IMR-90 (cell line): ENCODE data around the gene LDAH. TPM values are rescaled to one million over a fixed set of nuclear protein-coding genes. Genes with fewer than 3 reads are reported as not detected.

Experiments used
- ATAC-seq: fragments of 200-7000 bp; cut with Tn5 transposase; 2 replicates; pipeline ENCODE4 v1.9.1; 2020; ENCODE audit warnings: low read depth, mild to moderate bottlenecking, moderate library complexity
- BruUV-seq: library from RNA; stranded (reverse); fragments of 400-500 nt; replicated peaks from 2 replicates; lab custom pipeline; 2021; lab: Mats Ljungman, UMichigan
- CTCF ChIA-PET: fragments of 300-600 bp; formaldehyde crosslinking; extraction: SDS; loops from one replicate; lab custom pipeline; 2021; ENCODE audit warnings: antibody characterized with exemption; lab: Yijun Ruan, JAX
- POLR2A ChIA-PET: fragments of 300-600 bp; sonication (Branson Sonifier 250); formaldehyde crosslinking; loops from one replicate; lab custom pipeline; 2022; ENCODE audit warnings: antibody characterized with exemption; ENCODE audit not compliant: unreplicated experiment; lab: Charles Lee
- DNase-seq: peaks from one replicate; pipeline ENCODE4 v3.0.0; 2013
- H2AFZ ChIP-seq: replicated peaks from 2 replicates; pipeline ENCODE3; 2013; ENCODE audit warnings: low read length, mild to moderate bottlenecking; ENCODE audit not compliant: poor library complexity
- H2AK5ac ChIP-seq: 2 replicates; pipeline ENCODE4 v1.6.1; 2013; ENCODE audit warnings: low read depth, low read length, inconsistent platforms
- H2AK9ac ChIP-seq: replicated peaks from 2 replicates; pipeline ENCODE3; 2013; ENCODE audit warnings: mild to moderate bottlenecking, low read depth, low read length, moderate library complexity; ENCODE audit not compliant: poor library complexity
- H2BK120ac ChIP-seq: 2 replicates; pipeline ENCODE4 v1.6.1; 2013; ENCODE audit warnings: low read depth, low read length, inconsistent platforms
- H2BK15ac ChIP-seq: 3 replicates; pipeline ENCODE4 v1.6.1; 2013; ENCODE audit warnings: low read depth, low read length, inconsistent platforms
- H2BK20ac ChIP-seq: 2 replicates; pipeline ENCODE4 v1.6.1; 2013; ENCODE audit warnings: low read depth, mild to moderate bottlenecking, inconsistent platforms, low read length, moderate library complexity
- H2BK5ac ChIP-seq: 2 replicates; pipeline ENCODE4 v1.6.1; 2013; ENCODE audit warnings: mild to moderate bottlenecking, low read depth, low read length, inconsistent platforms; ENCODE audit not compliant: poor library complexity, severe bottlenecking
- H3K14ac ChIP-seq: replicated peaks from 2 replicates; pipeline ENCODE4 v1.6.1; 2013; ENCODE audit warnings: low read depth, low read length, inconsistent platforms
- H3K18ac ChIP-seq: 2 replicates; pipeline ENCODE4 v1.6.1; 2013; ENCODE audit warnings: low read depth, low read length, control low read depth
- H3K23ac ChIP-seq: 2 replicates; pipeline ENCODE4 v1.6.1; 2013; ENCODE audit warnings: low read depth, low read length, inconsistent platforms
- H3K27ac ChIP-seq: 2 replicates; pipeline ENCODE4 v1.5.1; 2013; ENCODE audit warnings: mild to moderate bottlenecking, control low read depth, low read length; ENCODE audit not compliant: insufficient read depth
- H3K27me3 ChIP-seq: 2 replicates; pipeline ENCODE4 v1.6.1; 2013; ENCODE audit warnings: low read length; ENCODE audit not compliant: control insufficient read depth, insufficient read depth
- H3K36me3 ChIP-seq: 2 replicates; pipeline ENCODE4 v1.6.1; 2013; ENCODE audit warnings: low read length, mixed read lengths; ENCODE audit not compliant: control insufficient read depth, insufficient read depth
- H3K4ac ChIP-seq: 2 replicates; pipeline ENCODE4 v1.6.1; 2013; ENCODE audit warnings: low read depth, low read length, inconsistent platforms
- H3K4me1 ChIP-seq: 2 replicates; pipeline ENCODE4 v1.6.1; 2013; ENCODE audit warnings: low read length, mixed read lengths; ENCODE audit not compliant: control insufficient read depth, insufficient read depth
- H3K4me2 ChIP-seq: 2 replicates; pipeline ENCODE4 v1.6.1; 2013; ENCODE audit warnings: low read depth, mild to moderate bottlenecking, control low read depth, low read length, moderate library complexity
- H3K4me3 ChIP-seq: 2 replicates; pipeline ENCODE4 v1.5.1; 2013; ENCODE audit warnings: low read depth, mild to moderate bottlenecking, control low read depth, low read length, moderate library complexity; ENCODE audit not compliant: insufficient read depth
- H3K56ac ChIP-seq: 2 replicates; pipeline ENCODE4 v1.6.1; 2013; ENCODE audit warnings: low read length, inconsistent platforms; ENCODE audit not compliant: insufficient read depth; ENCODE audit errors: extremely low read depth
- H3K79me1 ChIP-seq, 2 experiments: 2 replicates each; pipeline ENCODE4 v1.6.1; 2013; ENCODE audit warnings: low read length in 2 of 2, inconsistent platforms in 1 of 2, low read depth in 1 of 2
- H3K9ac ChIP-seq: 2 replicates; pipeline ENCODE4 v1.6.1; 2013; ENCODE audit warnings: low read depth, low read length, control low read depth
- H3K9me1 ChIP-seq: 2 replicates; pipeline ENCODE4 v1.6.1; 2013; ENCODE audit warnings: low read length, inconsistent platforms; ENCODE audit not compliant: insufficient read depth
- H3K9me3 ChIP-seq: 2 replicates; pipeline ENCODE4 v1.6.1; 2013; ENCODE audit warnings: low read length; ENCODE audit not compliant: control insufficient read depth, insufficient read depth
- H4K20me1 ChIP-seq: 2 replicates; pipeline ENCODE4 v1.6.1; 2013; ENCODE audit warnings: low read length, inconsistent platforms; ENCODE audit not compliant: insufficient read depth
- H4K5ac ChIP-seq: 2 replicates; pipeline ENCODE4 v1.6.1; 2013; ENCODE audit warnings: mild to moderate bottlenecking, low read depth, low read length, control low read depth
- H4K8ac ChIP-seq, 2 experiments: 2 replicates each; pipeline ENCODE4 v1.6.1; 2013; ENCODE audit warnings: low read depth in 2 of 2, low read length in 2 of 2, control low read depth in 1 of 2, inconsistent platforms in 1 of 2
- H4K91ac ChIP-seq: 2 replicates; pipeline ENCODE4 v1.6.1; 2013; ENCODE audit warnings: low read depth, low read length, inconsistent platforms; ENCODE audit not compliant: insufficient read depth
- CEBPB ChIP-seq: IDR thresholded peaks from 2 replicates; pipeline ENCODE4 v1.6.1; 2012; ENCODE audit warnings: low read depth, low read length, improper control_type of control experiment
- ELK1 ChIP-seq: fragments of 150-350 bp; IDR thresholded peaks from 2 replicates; pipeline ENCODE4 v1.6.1; 2016; ENCODE audit warnings: low read depth, mild to moderate bottlenecking, low read length, moderate library complexity, borderline replicate concordance
- FOS ChIP-seq: fragments of 150-350 bp; IDR thresholded peaks from 2 replicates; pipeline ENCODE4 v1.6.1; 2016; ENCODE audit warnings: low read depth, low read length
- MAZ ChIP-seq: IDR thresholded peaks from 2 replicates; pipeline ENCODE4 v1.6.1; 2012; ENCODE audit warnings: low read depth, mild to moderate bottlenecking, low read length, improper control_type of control experiment, moderate library complexity, borderline replicate concordance
- MXI1 ChIP-seq: IDR thresholded peaks from 2 replicates; pipeline ENCODE4 v1.6.1; 2012; ENCODE audit warnings: low read depth, mild to moderate bottlenecking, low read length, moderate library complexity, borderline replicate concordance
- NFE2L2 ChIP-seq: fragments of 150-350 bp; IDR thresholded peaks from 2 replicates; pipeline ENCODE4 v1.6.1; 2016; ENCODE audit warnings: low read depth, mild to moderate bottlenecking, low read length
- POLR2A ChIP-seq: IDR thresholded peaks from 2 replicates; pipeline ENCODE4 v1.6.1; 2012; ENCODE audit warnings: mild to moderate bottlenecking, low read depth, low read length
- RCOR1 ChIP-seq: IDR thresholded peaks from 2 replicates; pipeline ENCODE4 v1.6.1; 2012; ENCODE audit warnings: mild to moderate bottlenecking, low read length, improper control_type of control experiment; ENCODE audit not compliant: insufficient replicate concordance
- USF2 ChIP-seq: fragments of 150-350 bp; IDR thresholded peaks from 2 replicates; pipeline ENCODE4 v1.6.1; 2017; ENCODE audit warnings: mild to moderate bottlenecking, antibody characterized with exemption, low read length, low read depth
- WGBS, 2 experiments: methylation state at CpG; one replicate each; pipeline versions ENCODE4 v1.1.5 to v1.1.7; 2013; ENCODE audit warnings: missing lambda C conversion rate in 2 of 2; ENCODE audit not compliant: insufficient read length in 1 of 2; ENCODE audit errors: extremely low coverage in 2 of 2; 5-methylcytosine and 5-hydroxymethylcytosine counted together
- dilution Hi-C: fragments of 300-500 bp; cut with HindIII; formaldehyde crosslinking; loops from one replicate; pipeline ENCODE4 v1.14.3; 2018; ENCODE audit warnings: low sequenced_read_pairs; ENCODE audit not compliant: unreplicated experiment
- in situ Hi-C: fragments of 300-500 bp; cut with MboI; formaldehyde crosslinking; loops from 3 replicates; pipeline ENCODE4 v1.14.3; 2019; ENCODE audit warnings: low sequenced_read_pairs, inconsistent platforms, mixed read lengths
- intact Hi-C: fragments of 100-400 bp; cut with micrococcal nuclease; formaldehyde crosslinking; loops from 2 replicates; pipeline ENCODE4 v1.10.0; 2022
- polyA plus RNA-seq, 3 experiments: library from polyadenylated mRNA; depleted of rRNA; stranded (reverse); fragments of >200 nt; gene quantifications; 2 replicates each; pipeline ENCODE4 v1.2.3, GENCODE V29; 2012; ENCODE audit warnings: low replicate concordance in 1 of 3
- total RNA-seq: library from RNA; depleted of rRNA; stranded (reverse); fragments of >200 nt; gene quantifications from 2 replicates; pipeline ENCODE4 v1.2.3, GENCODE V29; 2012

Gene LDAH
- total and polyA plus RNA-seq, 2 of the 4 experiments (the other 2 are of a cell fraction): 12.1 to 31.7 TPM

GRCh38 chr2:20724500-20725053, 98.3 kb downstream of the LDAH start:
- intact Hi-C loops: no loop called here
- H3K18ac ChIP-seq: no peak overlapping the region

More at GRCh38 chr2:20724500-20725053, 98.3 kb downstream of the LDAH start:
- Histone ChIP-seq H3K79me1 (no peaks in the 10 kb centered on the region; a peak in 1 of 4 replicates), H3K27ac (no peak overlapping the region), H2AK9ac (no peak overlapping the region), H3K14ac (no peak overlapping the region), H3K9ac (no peak overlapping the region), H2AFZ (no peak overlapping the region), H3K56ac (no peak overlapping the region), H4K5ac (no peak overlapping the region), H4K8ac (no peak overlapping the region), H3K4me3 (no peak overlapping the region), H3K4me2 (no peak overlapping the region), H3K27me3 (no peaks in the 10 kb centered on the region), H2BK20ac (no peak overlapping the region), H3K36me3 (peaks cover 2% of the 10 kb centered on the region; the same call in 1 of the 2 replicates), H4K20me1 (no peaks in the 10 kb centered on the region), H4K91ac (no peak overlapping the region), H2AK5ac (no peak overlapping the region), H3K9me1 (no peaks in the 10 kb centered on the region; the same call in 1 of the 2 replicates), H2BK5ac (no peak overlapping the region), H2BK15ac (no peak overlapping the region), H3K23ac (no peak overlapping the region), H3K4ac (peak overlapping the region; percentile 35; the same call in 1 of the 2 replicates), H3K4me1 (peaks cover 6% of the 10 kb centered on the region), H2BK120ac (no peak overlapping the region), H3K9me3 (no peaks in the 10 kb centered on the region)
- no peak for ATAC-seq
- TF ChIP-seq USF2 (no peak), ELK1 (no peak), MAZ (no peak), FOS (no peak), CEBPB (no peak), NFE2L2 (no peak), MXI1 (no peak), RCOR1 (no peak), POLR2A (no peak)
- in situ Hi-C loops (no loop called here), dilution Hi-C loops (no loop called here)
- ChIA-PET CTCF (no interaction called here), POLR2A (no interaction called here)
- no peak for DNase-seq
- BruUV-seq: no TSS peak
- 100% methylated on average over 1 of the region's 3 CpGs; no CpG with 5 or more reads in 1 of the 2 experiments for WGBS, 2 experiments
